OCI-LY3 (cell line): ENCODE results near the gene EMSY.

ENCODE experiments used
- CTCF ChIP-seq: fragments of 200-600, 300-600 bp; sonication (generic); IDR thresholded peaks from 2 replicates; pipeline ENCODE4 v1.5.1; 2014; ENCODE audit warnings: antibody characterized with exemption, low read length, low read depth
- EZH2phosphoT487 ChIP-seq: fragments of 200-600 bp; shearing (Covaris generic); IDR thresholded peaks from 2 replicates; pipeline ENCODE4 v1.6.1; 2018; ENCODE audit warnings: antibody characterized with exemption, mixed run types, low read depth

GRCh38 chr11:76400967-76401366 lies 43.9 kb upstream of the EMSY start:
- TF ChIP-seq CTCF (no peak), EZH2phosphoT487 (no peak)
